ENCODE measurements around the gene OR1F1.

GRCh38 chr16:3207086-3207953 is 19.3 kb downstream of the OR1F1 start:
- TF ChIP-seq POLR2A (IDR thresholded peaks at IDR 0.05) (no peak), CTCF (IDR thresholded peaks at IDR 0.05) (no peak), EP300 (IDR thresholded peaks at IDR 0.05) (no peak), POLR2AphosphoS5 (IDR thresholded peaks at IDR 0.05) (no peak)
